Fibroblast of gingiva (primary cell): ENCODE data around the gene FBXL17.

Experiments used
- DNase-seq: peaks from one replicate; pipeline ENCODE4 v3.0.0-alpha.2; 2011; ENCODE audit warnings: low read depth

Gene FBXL17

GRCh38 chr5:107954254-107954653 lies 427.6 kb downstream of the FBXL17 start:
- DNase-seq: no peak

DNA sequence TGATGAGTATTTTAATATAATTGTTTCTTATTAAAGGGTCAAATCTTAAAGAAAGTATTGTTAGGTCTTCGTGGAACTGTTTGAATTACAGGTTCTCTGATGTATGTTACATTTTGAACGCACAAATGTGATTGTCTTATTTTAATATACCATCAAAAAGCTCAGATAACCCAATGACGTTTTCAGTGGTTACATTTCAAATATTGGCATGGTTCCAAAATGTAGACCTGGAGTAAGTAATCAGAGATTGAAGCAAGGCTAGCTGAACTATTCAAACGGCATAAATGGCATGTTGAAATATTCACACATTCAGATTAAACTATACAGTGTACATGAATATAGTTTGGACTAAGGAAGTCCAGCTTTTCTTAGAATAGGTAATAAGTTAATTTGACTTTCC lies 429.4 kb downstream of the FBXL17 start:
- DNase-seq: no peak

- no peak for DNase-seq
Observed at GRCh38 chr5:107951309-107951708, 430.6 kb downstream of the FBXL17 start.

DNA sequence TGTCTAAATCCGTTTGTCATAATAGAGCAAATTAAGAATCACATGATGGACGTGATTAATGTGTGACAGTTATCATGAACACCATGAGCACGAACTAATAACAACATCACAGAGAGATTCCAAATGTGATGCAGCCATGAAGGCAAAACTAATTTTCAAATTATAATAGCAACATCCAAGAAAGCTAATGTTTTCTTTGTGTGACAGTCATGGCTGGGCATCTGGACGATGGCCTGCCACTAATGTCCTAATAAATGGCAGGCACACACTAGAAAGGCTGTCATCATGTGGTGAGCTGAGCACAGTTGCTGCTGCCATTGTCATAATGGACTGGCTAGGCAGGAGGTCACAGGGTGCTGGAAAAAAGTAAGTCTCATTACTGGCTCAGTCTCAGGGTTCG lies 431.1 kb downstream of the FBXL17 start:
- DNase-seq: no peak

- DNase-seq: no peak
Observed at GRCh38 chr5:107949688-107950341, 432.1 kb downstream of the FBXL17 start.

DNA sequence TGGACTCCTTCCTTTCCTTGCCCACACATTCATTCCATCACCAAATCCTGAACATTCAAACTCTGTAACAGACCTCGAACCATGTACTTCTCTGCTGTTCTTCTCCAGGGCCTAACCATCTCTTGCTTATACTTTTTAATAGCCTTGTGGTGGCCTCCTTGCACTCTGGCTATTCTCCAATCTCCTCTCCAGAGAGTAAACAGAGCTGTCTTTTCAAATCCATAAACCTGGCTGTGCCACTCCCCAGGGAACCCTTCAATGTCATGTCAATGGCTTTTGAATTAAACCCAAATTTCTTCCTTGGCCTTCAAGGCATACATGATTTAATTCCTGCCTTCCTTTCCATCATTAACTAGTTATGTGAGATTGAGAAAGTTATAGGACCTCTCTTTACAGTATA lies 433.5 kb downstream of the FBXL17 start:
- DNase-seq: no peak

DNA sequence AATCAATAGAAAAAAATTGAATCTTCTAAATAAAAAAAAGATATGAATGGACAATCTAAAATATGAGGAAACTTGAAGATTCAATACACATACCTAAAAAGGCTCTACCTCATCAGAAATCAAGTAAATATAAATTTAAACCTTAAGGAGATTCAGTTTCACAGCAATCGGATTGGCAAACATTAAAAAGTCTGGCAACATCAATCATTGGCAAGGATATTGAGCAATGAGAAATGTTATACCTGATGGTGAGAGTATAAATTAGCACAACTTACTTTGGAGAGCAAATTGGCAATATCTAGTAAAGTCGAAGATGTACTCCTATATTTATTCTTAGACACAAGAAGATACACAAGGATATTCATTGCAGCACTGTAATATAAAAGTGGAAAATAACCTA lies 436.8 kb downstream of the FBXL17 start:
- no peak for DNase-seq

GRCh38 chr5:107943923-107944322 lies 438.0 kb downstream of the FBXL17 start:
- DNase-seq: no peak

- no peak for DNase-seq
Observed at GRCh38 chr5:107941036-107941435, 440.9 kb downstream of the FBXL17 start.

GRCh38 chr5:107937651-107938355 lies 444.1 kb downstream of the FBXL17 start:
- no peak for DNase-seq

- DNase-seq: no peak
Observed at GRCh38 chr5:107937204-107937603, 444.7 kb downstream of the FBXL17 start.

DNA sequence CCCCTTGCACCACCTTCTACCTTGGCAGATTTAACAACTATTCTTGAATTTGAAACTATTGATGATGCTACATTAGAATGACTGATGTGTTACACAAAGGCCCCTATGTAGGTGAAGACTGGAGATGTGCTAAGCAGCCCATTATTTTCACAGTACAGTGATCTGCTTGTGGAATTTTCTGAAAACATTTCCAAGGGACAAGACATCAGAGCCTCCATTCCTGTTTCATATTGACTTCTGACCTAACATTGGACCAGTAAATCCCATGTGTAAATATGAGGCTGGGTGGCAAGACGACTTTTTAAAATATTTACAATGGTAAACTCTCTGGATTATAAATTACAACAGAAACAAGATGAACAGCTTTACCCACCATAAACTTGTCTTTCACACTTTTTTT lies 445.4 kb downstream of the FBXL17 start:
- no peak for DNase-seq

DNA sequence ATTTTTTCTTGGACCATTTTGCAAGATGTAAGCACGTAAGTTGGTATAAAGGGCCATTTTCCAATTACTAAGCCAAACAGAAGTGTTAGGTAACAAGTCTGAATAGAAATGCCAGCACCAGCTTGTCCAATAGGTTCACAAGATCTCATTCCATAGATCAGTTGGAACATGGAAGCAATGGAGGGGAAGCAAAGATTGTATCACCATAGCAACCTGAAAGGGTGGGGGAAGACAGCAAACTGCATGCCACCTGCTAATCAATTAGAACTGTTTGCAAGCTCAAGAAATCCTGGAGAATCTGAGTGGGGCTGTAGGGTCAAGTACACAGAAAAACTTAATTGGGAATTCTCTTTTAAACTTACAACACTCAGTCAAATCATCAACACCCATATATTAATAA lies 446.3 kb downstream of the FBXL17 start:
- DNase-seq: no peak

DNA sequence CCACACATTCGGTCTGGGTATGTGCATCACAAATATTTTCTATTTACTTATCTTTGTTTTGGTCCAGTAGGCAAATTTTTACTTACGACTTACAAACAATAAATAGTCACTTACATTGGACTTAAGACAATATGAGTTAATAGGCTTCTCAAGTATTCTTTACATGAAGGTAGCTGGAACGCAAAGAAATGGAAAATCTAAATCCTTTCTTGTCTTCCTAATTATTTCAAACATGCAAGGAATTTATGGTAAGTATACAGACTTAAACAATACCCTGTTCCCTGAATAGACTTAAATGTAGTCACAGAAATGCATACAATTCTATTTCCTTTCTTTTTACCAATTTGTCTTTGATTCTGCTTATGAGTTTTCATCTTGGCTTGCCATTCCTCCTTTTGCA lies 448.6 kb downstream of the FBXL17 start:
- no peak for DNase-seq

DNA sequence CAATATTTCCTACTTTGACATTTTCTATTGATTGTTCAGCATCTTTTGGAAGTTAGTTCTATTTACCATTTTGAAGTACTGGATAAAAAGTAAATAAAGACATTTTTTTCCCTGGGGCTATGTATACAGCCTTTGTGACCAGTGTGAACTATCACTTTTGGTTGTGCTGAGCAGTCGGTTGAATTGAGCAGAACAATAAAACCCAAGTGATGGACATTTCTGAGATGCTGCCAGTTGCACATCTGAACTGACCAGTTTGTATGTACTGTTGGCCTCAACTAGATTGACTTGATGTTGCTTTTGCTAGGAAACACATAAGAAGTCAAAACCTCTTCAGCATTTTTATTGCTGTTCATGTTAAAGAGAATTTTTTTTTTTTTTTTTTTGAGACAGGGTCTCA lies 451.0 kb downstream of the FBXL17 start:
- DNase-seq: no peak

GRCh38 chr5:107930092-107930491 lies 451.8 kb downstream of the FBXL17 start:
- no peak for DNase-seq

DNA sequence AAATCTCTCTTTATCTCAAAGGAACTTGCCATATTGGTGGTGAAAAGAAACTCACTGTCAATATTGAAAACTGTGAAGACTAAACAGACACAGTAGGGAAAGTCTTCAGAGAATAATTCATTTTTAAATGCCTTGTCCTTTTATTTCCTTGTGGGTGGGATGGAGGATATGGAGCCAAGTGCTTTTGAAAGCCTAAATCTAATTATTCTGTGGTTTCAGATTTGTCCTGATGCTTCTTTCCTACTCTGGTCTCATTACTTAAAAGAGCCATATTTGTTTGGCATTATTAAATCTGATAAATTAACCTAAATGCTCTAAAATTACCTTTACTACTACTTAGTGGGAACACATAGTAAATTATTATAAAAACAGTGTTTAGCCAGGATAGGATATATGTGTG lies 452.8 kb downstream of the FBXL17 start:
- DNase-seq: no peak

DNA sequence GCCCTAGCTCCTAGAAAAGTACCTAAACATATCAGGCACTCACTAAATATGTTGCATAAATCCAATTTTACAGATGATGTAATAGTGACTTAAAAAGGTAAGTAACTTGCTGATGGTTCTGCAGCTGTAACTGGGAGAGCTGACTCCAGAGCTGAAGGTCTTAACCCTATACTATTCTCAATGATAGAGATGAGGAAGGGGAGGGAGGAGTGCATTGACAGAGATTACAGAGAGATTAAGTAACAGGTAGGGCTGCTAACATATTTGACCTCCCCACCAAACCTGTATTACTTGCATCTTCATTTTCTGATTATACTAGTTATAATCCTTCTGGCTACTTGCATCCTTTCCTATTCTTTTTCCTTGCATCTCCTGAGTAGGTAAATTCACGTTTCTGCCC lies 455.8 kb downstream of the FBXL17 start:
- no peak for DNase-seq

- DNase-seq: no peak
Observed at GRCh38 chr5:107925200-107925599, 456.7 kb downstream of the FBXL17 start.

GRCh38 chr5:107919969-107920368 lies 461.9 kb downstream of the FBXL17 start:
- no peak for DNase-seq

GRCh38 chr5:107919361-107919760 lies 462.5 kb downstream of the FBXL17 start:
- DNase-seq: no peak

DNA sequence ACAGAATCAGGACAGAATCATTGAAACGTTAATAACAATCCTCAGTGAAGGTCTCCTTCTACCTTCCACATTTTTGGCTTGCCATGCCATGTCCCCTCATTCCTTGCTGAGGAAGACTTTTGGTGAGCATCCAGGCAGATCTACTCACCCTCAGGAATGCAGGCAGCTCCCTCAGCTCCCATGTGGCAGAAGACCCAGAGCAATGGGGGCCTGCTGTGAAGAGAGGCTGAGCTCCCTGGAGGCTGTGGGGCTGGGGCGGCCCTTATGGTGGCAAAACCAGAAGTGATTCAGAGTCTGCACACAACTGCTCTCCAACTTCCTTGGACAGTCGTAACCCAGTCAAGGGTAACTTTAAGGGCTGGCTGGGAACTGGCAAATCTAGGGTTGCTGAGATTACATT lies 463.9 kb downstream of the FBXL17 start:
- DNase-seq: no peak

- no peak for DNase-seq
Observed at GRCh38 chr5:107916731-107917725, 464.9 kb downstream of the FBXL17 start.
